RPMI8226 (cell line): ENCODE measurements around the gene DHRS12.

Experiments
- DNase-seq: peaks from one replicate; pipeline ENCODE4 v3.0.0-alpha.2; 2015

The DHRS12 gene

DNA sequence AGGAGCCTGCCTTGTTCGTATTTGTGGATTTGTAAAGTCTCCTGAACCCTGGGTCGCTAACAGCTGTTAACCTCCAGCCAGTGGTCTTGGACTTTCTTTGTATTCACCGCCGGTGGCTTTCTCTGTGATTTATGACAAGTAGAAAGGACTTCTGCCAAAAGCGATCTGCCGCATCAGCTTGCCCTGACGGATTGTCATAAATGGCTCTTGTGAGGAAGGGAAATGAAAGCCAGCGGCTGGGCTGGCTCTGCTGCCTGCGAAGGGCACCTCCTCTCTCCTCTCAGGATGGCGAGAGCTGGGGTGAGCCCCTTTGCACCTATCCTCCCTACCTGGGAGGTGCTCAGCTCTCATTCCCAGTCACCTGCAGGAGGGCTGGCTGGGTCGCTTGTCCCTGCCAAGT lies 25.6 kb downstream of the DHRS12 start:
- no peak for DNase-seq

GRCh38 chr13:51777921-51778320 lies 26.0 kb downstream of the DHRS12 start:
- DNase-seq = no peak

DNA sequence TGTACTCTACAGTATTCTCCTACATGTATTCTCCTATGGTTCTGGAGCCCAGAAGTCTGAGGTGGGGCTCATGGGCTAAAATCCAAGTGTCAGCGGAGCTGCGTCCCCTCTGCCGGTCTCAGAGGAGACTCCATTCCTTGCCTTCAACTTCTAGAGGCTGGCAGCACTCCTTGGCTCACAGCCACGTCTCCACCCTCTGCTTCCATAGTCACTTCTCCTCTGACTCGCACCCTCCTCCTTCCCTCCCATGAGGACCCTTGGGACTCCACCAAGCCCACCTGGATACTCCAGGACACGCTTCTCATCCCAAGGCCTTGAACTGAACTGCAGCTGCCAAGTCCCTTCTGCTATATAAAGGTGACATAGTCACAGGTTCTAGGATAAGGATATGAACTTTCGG lies 27.8 kb downstream of the DHRS12 start:
- DNase-seq = no peak

DNA sequence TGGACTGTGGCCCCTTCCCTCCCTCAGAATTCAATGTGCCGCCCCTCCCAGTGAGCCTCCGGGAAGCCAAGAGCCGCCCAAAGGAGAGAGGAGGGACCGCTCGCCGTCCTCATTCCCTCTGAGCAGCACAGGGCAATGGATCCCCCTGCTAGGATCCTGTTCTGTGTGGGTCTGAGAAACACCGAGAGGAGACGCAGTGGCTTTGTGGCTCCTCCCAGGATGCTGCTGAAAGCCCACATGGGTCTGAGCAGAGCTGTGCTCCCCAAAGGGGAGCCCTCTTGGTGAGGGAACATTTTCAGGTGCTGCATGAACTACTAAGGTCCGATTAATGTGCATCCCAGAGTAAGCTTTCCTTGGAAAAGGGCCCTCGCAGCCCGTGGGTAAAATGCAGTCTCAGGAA lies 30.4 kb downstream of the DHRS12 start:
- DNase-seq = no peak

DNA sequence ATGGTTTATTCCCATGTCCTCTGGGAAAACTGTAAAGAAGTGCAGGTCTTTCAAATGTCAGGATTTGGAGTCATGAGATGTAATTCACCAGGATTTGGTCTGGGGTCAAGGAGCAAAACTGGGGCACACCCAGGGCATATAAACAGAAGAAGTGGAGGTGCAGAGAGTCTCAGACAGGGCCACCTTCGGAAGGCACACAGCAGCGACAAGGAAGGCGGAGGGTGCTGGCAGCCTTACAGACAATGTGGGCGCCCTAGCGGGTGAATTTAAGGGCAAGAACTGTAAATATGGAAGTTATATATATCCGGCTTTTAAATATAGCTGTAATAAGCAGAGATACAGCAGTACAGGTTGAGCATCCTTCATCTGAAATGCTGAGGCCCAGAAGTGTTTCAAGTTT lies 31.2 kb downstream of the DHRS12 start:
- DNase-seq = no peak

GRCh38 chr13:51772105-51772455 lies 31.9 kb downstream of the DHRS12 start:
- no peak for DNase-seq

- no peak for DNase-seq
Observed at GRCh38 chr13:51771418-51772104, 32.4 kb downstream of the DHRS12 start.

GRCh38 chr13:51770681-51771417 lies 33.1 kb downstream of the DHRS12 start:
- no peak for DNase-seq

DNA sequence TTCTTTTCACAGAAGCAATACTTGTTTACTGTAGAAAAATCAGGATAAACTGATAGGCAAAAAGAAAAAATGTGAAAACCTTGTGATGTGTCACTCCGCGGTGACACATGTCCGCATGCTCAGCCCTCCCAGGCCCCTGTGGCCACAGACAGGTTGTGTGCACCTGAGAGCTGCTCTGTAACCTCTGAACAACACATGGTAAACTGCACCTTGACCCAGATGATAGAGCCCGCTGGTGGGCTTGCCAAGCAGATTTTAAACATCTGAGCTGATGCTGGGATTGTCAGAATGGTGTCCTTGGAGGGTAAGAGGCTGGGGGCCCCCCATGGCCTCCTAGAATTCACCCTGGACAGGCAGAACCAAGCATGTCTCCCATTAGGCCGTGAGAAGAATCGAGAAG lies 33.8 kb downstream of the DHRS12 start:
- DNase-seq = no peak

DNA sequence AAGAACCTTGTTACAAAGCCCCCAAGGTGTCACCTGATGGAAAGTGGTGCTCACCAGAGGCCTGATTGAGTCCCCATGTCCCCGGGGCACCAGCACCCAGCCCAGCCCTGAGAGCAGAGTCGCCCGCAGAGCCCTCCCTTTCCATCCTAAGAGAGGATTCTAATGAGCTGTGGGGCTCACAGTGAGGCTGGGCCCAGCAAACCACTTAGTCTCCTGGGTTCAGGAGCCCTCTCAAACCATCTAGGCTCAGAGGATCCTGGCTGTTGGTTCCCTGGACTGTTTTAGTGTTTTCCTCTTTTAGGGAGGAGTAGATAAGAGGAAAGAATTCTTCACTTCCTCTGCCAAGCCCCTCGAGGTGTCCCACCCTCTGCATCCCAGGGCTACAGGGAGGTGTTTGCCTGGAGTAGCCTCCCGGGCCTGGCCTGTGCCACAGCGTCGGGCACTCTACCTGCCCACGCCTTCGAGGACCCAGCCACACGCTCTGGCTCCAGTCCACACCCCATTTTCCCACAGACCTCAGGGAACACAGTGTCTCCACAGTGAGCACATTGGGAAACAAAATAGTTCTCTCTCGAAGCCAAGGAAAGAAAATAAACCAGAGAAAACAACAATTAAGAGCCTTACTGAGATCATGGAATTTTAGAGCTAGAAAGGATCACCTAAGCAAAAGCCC lies 34.4 kb downstream of the DHRS12 start:
- no peak for DNase-seq

- DNase-seq = no peak
Observed at GRCh38 chr13:51768976-51769375, 35.0 kb downstream of the DHRS12 start.

DNA sequence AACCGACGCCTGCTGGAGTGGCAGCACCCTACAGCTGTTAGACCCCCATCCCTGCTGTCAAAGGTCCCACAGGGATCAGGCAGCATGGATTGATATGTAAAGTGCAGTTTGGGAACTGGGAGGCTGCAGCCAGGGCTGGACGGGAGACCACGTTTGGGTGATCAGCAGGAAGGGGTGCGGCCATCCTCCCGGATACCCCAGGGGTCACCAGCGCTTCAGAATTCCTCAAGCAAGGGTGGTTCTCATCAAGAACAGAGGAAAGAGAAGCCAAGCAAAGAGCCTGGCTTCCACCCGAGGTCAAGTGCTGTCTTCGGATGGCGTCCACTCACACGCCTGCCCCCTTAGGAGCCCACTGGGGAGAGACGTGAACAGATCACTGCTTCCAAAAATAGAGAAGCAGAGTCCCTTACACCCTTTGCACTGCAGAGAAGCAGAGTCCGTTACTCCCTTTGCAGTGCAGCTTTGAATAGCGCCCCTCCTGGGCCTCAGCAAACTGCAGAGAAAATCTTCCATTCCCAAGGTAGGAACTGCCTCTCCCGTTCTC lies 35.5 kb downstream of the DHRS12 start:
- no peak for DNase-seq

GRCh38 chr13:51767100-51767499 lies 36.9 kb downstream of the DHRS12 start:
- no peak for DNase-seq

DNA sequence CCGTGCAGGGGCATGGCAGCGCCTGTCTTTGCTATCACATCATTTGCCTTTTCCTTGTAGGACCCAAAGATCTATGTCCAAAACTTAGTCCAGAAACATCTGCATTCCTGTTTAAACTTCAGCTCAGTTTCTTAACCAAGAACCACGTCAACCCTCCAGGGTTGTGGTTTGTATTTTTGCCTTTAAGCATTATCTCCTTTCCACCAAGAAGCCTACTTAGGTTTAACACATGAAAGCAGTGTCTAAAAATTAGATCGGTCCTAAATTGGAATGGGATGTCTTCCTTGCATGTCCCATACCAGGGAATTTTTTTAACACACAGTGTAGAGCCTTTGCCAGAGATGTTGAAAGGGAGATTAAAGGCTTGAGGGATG lies 38.8 kb downstream of the DHRS12 start:
- DNase-seq = no peak

GRCh38 chr13:51764184-51765141 lies 39.5 kb downstream of the DHRS12 start:
- no peak for DNase-seq

DNA sequence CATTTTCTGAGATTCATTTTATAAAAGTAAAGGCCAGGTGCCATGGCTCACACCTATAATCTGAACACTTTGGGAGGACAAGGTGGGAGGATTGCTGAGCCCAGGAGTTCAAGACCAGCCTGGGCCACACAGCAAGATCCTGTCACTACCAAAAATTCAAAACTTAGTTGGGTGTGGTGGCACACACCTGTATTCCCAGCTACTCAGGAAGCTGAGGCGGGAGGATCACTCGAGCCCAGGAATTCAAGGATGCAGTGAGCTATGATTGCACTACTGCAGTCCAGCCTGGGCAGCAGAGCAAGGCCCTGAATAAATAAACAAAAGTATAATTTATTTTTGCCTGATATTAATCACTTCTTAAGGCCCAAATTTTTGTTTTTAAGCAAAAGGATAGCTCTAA lies 40.5 kb downstream of the DHRS12 start:
- no peak for DNase-seq

- no peak for DNase-seq
Observed at GRCh38 chr13:51761643-51762350, 42.2 kb downstream of the DHRS12 start.

GRCh38 chr13:51760592-51760991 lies 43.4 kb downstream of the DHRS12 start:
- no peak for DNase-seq

- DNase-seq = no peak
Observed at GRCh38 chr13:51759240-51759639, 44.7 kb downstream of the DHRS12 start.

GRCh38 chr13:51758691-51759090 lies 45.3 kb downstream of the DHRS12 start:
- DNase-seq = no peak

GRCh38 chr13:51756651-51757050 lies 47.3 kb downstream of the DHRS12 start:
- DNase-seq = no peak
